ENCODE results near the gene CDK14. TPM values are rescaled to one million over a fixed set of nuclear protein-coding genes. Genes with fewer than 3 reads are reported as not detected.

CDK14 gene
- total and polyA plus RNA-seq, 2 donors (not counting 3 experiments of a cell fraction or from before 2014, with no cell fraction given), result 5.5 to 34.2 TPM

DNA sequence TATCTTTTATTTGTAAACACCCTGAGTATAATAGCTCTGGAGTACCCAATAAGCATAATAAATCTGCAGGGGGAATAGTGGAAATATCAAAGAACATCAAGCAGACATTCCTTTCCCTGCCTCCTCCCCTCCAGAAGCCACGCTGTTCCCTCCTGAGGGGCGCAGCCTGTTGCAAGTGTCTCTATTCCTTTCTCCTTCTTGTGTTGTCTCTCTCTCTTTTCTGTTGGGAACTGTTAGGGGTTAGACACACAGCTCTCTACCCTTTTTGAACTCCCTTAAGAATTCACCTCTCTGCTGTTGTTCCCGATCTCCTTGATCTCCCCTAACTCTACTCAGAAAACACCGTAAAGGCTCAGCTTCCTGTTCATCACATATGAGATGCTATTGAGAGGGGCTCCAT lies 490.1 kb downstream of the CDK14 start:
- intact Hi-C loops (cut with micrococcal nuclease) (loop anchor here (10.0 kb wide), 1 partner anchor 339 kb away; no protein-coding TSS in a partner anchor), dilution Hi-C loops (cut with MboI; ENCODE audit: extremely low pct_ligation_motif_present, low sequenced_read_pairs) (no loop called here)
- BruUV-seq (replicated peaks), result no TSS peak
- FAIRE-seq (no peak), DNase-seq (ENCODE audit: low read depth, low spot score) (no peak)
- Histone ChIP-seq H3K4me3 (replicated peaks in 1 of 3; ENCODE audit: insufficient read depth in 1 of 3, low read depth in 1 of 3, low read length in 3 of 3) (no peak overlapping the region), H3K36me3 (ENCODE audit: control insufficient read depth in 2 of 2, extremely low read depth in 1 of 2, insufficient read depth in 2 of 2, low read length in 2 of 2) (no peaks in the 10 kb centered on the region), H3K4me2 (ENCODE audit: insufficient read depth, low read length) (no peak overlapping the region), H3K9ac (replicated peaks; ENCODE audit: extremely low read depth, insufficient read depth, low read length) (no peak overlapping the region), H3K27ac (ENCODE audit: insufficient read depth, low read depth, low read length) (no peak overlapping the region), H3K9me1 (replicated peaks; ENCODE audit: control insufficient read depth, extremely low read depth, insufficient read depth, low read length) (no peaks in the 10 kb centered on the region), H3K27me3 (ENCODE audit: control insufficient read depth in 2 of 2, insufficient read depth in 2 of 2, low read length in 2 of 2) (no peaks in the 10 kb centered on the region), H2AFZ (ENCODE audit: low read depth, low read length) (no peak overlapping the region), H3K4me1 (ENCODE audit: control insufficient read depth, extremely low read depth, insufficient read depth, low read length) (peaks cover 2% of the 10 kb centered on the region), H3K79me2 (ENCODE audit: control insufficient read depth, insufficient read depth, low read length) (no peaks in the 10 kb centered on the region), H3K9me3 (replicated peaks; ENCODE audit: control insufficient read depth, insufficient read depth, low read length) (no peaks in the 10 kb centered on the region), H4K20me1 (replicated peaks; ENCODE audit: control insufficient read depth, extremely low read depth, insufficient read depth, low read length) (no peaks in the 10 kb centered on the region)
- ChIA-PET POLR2A (no interaction called here), CTCF (interaction anchor here (1.1 to 1.4 kb wide), 3 partner anchors 199 to 744 kb away, joined by 3 to 6 read pairs (median 4); no protein-coding TSS in a partner anchor)
- TF ChIP-seq POLR2A (IDR thresholded peaks at IDR 0.05; ENCODE audit: low read depth, low read length) (no peak), GATA2 (IDR thresholded peaks at IDR 0.05; ENCODE audit: insufficient read depth, insufficient read length, low read depth, low read length) (no peak), JUN (IDR thresholded peaks at IDR 0.05; ENCODE audit: borderline replicate concordance, insufficient read depth, insufficient read length, low read depth) (no peak)
- TF ChIP-seq, protein P1, sequence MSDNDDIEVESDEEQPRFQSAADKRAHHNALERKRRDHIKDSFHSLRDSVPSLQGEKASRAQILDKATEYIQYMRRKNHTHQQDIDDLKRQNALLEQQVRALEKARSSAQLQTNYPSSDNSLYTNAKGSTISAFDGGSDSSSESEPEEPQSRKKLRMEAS (IDR thresholded peaks at IDR 0.05; ENCODE audit: insufficient read depth, insufficient read length), result no peak

DNA sequence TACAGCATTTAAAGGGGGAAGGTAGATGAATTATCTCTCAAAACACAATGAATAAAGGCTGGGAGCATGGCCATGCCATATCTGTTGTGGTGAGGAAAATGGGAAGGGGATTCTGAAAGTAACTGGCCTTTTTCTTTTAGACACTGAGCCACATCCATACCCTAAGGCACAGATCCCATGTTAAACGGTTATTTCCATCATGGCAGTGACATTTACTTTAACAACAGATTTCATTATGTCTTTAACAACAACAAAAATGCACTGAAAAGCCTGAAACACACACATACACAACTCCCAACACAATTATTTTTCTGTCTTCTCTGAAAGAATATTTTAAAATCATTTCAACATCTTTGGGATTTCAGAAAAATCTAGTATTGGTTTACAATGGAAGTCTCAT lies 492.0 kb downstream of the CDK14 start:
- ChIA-PET CTCF (interaction anchor here (1.0 to 3.5 kb wide), 3 partner anchors 140 to 695 kb away, joined by 4 to 32 read pairs (median 6); no protein-coding TSS in a partner anchor), POLR2A (no interaction called here)
- intact Hi-C loops (cut with micrococcal nuclease), result loop anchor here (2.0 to 10.0 kb wide), 2 partner anchors 337 to 765 kb away; no protein-coding TSS in a partner anchor
- no peak for TF ChIP-seq POLR2AphosphoS5 (IDR thresholded peaks at IDR 0.05; ENCODE audit: insufficient read depth, low read depth, low read length)
- TF ChIP-seq FOS (IDR thresholded peaks at IDR 0.05; ENCODE audit: borderline replicate concordance, insufficient read depth, low read length), result no peak
- TF ChIP-seq GATA2 (IDR thresholded peaks at IDR 0.05; ENCODE audit: insufficient read depth, insufficient read length, low read depth, low read length), result no peak
- TF ChIP-seq MYC (IDR thresholded peaks at IDR 0.05; ENCODE audit: low read depth, low read length), result no peak
- TF ChIP-seq POLR2A (IDR thresholded peaks at IDR 0.05; ENCODE audit: low read depth, low read length), result no peak
- TF ChIP-seq CTCF (IDR thresholded peaks at IDR 0.05; ENCODE audit: extremely low read depth in 1 of 2, insufficient read depth in 1 of 2, low read depth in 1 of 2, low read length in 2 of 2), result no peak
- no peak for TF ChIP-seq EZH2 (IDR thresholded peaks at IDR 0.05; ENCODE audit: borderline replicate concordance, low read depth, low read length, severe bottlenecking)
- TF ChIP-seq JUN (IDR thresholded peaks at IDR 0.05; ENCODE audit: borderline replicate concordance, insufficient read depth, insufficient read length, low read depth), result no peak
- TF ChIP-seq, protein P1 (IDR thresholded peaks at IDR 0.05; ENCODE audit: insufficient read depth, insufficient read length), result no peak
- no peaks in the 10 kb centered on the region for H3K27me3 ChIP-seq (ENCODE audit: control insufficient read depth in 2 of 2, insufficient read depth in 2 of 2, low read length in 2 of 2)
- H3K9me1 ChIP-seq (replicated peaks; ENCODE audit: control insufficient read depth, extremely low read depth, insufficient read depth, low read length), result no peaks in the 10 kb centered on the region
- no peaks in the 10 kb centered on the region for H3K79me2 ChIP-seq (ENCODE audit: control insufficient read depth, insufficient read depth, low read length)
- H3K4me1 ChIP-seq (ENCODE audit: control insufficient read depth, extremely low read depth, insufficient read depth, low read length), result peaks cover 2% of the 10 kb centered on the region
- H3K27ac ChIP-seq (ENCODE audit: insufficient read depth, low read depth, low read length), result no peak overlapping the region
- FAIRE-seq (peak; percentile 40), DNase-seq (ENCODE audit: low read depth, low spot score) (no peak)
- H3K36me3 ChIP-seq (ENCODE audit: control insufficient read depth in 2 of 2, extremely low read depth in 1 of 2, insufficient read depth in 2 of 2, low read length in 2 of 2), result no peaks in the 10 kb centered on the region
- H4K20me1 ChIP-seq (replicated peaks; ENCODE audit: control insufficient read depth, extremely low read depth, insufficient read depth, low read length), result no peaks in the 10 kb centered on the region
- no peaks in the 10 kb centered on the region for H3K9me3 ChIP-seq (replicated peaks; ENCODE audit: control insufficient read depth, insufficient read depth, low read length)
- H2AFZ ChIP-seq (ENCODE audit: low read depth, low read length), result no peak overlapping the region
- no peak overlapping the region for H3K9ac ChIP-seq (replicated peaks; ENCODE audit: extremely low read depth, insufficient read depth, low read length)
- no peak overlapping the region for H3K4me3 ChIP-seq (replicated peaks in 1 of 3; ENCODE audit: insufficient read depth in 1 of 3, low read depth in 1 of 3, low read length in 3 of 3)
- dilution Hi-C loops (cut with MboI; ENCODE audit: extremely low pct_ligation_motif_present, low sequenced_read_pairs), result no loop called here
- no peak overlapping the region for H3K4me2 ChIP-seq (ENCODE audit: insufficient read depth, low read length)
- BruUV-seq (replicated peaks), result no TSS peak
